SK-N-SH (cell line): ENCODE data around the gene WDR88. TPM values are rescaled to one million over a fixed set of nuclear protein-coding genes. Genes with fewer than 3 reads are reported as not detected.

ENCODE experiments used
- CTCF ChIA-PET: fragments of 300-600, 350-600 bp; formaldehyde crosslinking; extraction: SDS; loops from one replicate; lab custom pipeline; 2021; lab: Yijun Ruan, JAX
- POLR2A ChIA-PET: fragments of 350-600 bp; sonication (Branson Sonifier 250); formaldehyde crosslinking; extraction: SDS; loops from one replicate; lab custom pipeline; 2020; ENCODE audit warnings: antibody characterized with exemption, inconsistent platforms; lab: Yijun Ruan, JAX
- DNase-seq: peaks from one replicate; pipeline ENCODE4 v3.0.0; 2012
- H2AFZ ChIP-seq: fragments of 200-600 bp; sonication (generic); 2 replicates; pipeline ENCODE4 v1.8.1; 2016; ENCODE audit warnings: antibody characterized with exemption, mild to moderate bottlenecking, low read depth
- H3F3A ChIP-seq: fragments of 200-600 bp; sonication (generic); replicated peaks from 2 replicates; pipeline ENCODE3; 2016; ENCODE audit warnings: antibody characterized with exemption, mild to moderate bottlenecking; ENCODE audit not compliant: insufficient read depth
- H3K27ac ChIP-seq, 2 experiments: fragments of 200-500 bp in 1 of 2; fragments of 200-600 bp in 1 of 2; sonication (Bioruptor generic) in 1 of 2; sonication (generic), shearing (Covaris generic) in 1 of 2; 2 replicates each; pipeline versions ENCODE4 v1.5.1 to v1.6.1; 2014 to 2016; ENCODE audit warnings: low read depth in 2 of 2, inconsistent platforms in 1 of 2, low read length in 1 of 2, mild to moderate bottlenecking in 1 of 2, mixed read lengths in 1 of 2
- H3K27me3 ChIP-seq: fragments of 200-600 bp; sonication (generic), shearing (Covaris generic); 2 replicates; pipeline ENCODE4 v1.6.1; 2016; ENCODE audit warnings: mixed run types; ENCODE audit not compliant: insufficient read depth
- H3K36me3 ChIP-seq, 2 experiments: fragments of 200-500 bp in 1 of 2; fragments of 200-600 bp in 1 of 2; sonication (Bioruptor generic) in 1 of 2; sonication (generic) in 1 of 2; replicated peaks in 1 of 2; 2 replicates each; pipeline versions ENCODE3 to v1.5.1; 2014 to 2016; ENCODE audit warnings: low read length in 1 of 2, mild to moderate bottlenecking in 1 of 2; ENCODE audit not compliant: insufficient read depth in 2 of 2, control insufficient read depth in 1 of 2
- H3K4me1 ChIP-seq, 2 experiments: fragments of 200-500 bp in 1 of 2; fragments of 200-600 bp in 1 of 2; sonication (Bioruptor generic) in 1 of 2; sonication (generic), shearing (Covaris generic) in 1 of 2; 2 replicates each; pipeline versions ENCODE4 v1.5.1 to v1.6.1; 2014 to 2016; ENCODE audit warnings: low read depth in 1 of 2, low read length in 1 of 2, mixed run types in 1 of 2; ENCODE audit not compliant: insufficient read depth in 2 of 2, control insufficient read depth in 1 of 2
- H3K4me2 ChIP-seq: fragments of 200-600 bp; sonication (generic), shearing (Covaris generic); 2 replicates; pipeline ENCODE4 v1.6.1; 2017; ENCODE audit warnings: mixed run types
- H3K4me3 ChIP-seq, 2 experiments: fragments of 200-500 bp in 1 of 2; fragments of 200-600 bp in 1 of 2; sonication (Bioruptor generic) in 1 of 2; sonication (generic), shearing (Covaris generic) in 1 of 2; 2 replicates each; pipeline versions ENCODE4 v1.5.1 to v1.8.1; 2014 to 2016; ENCODE audit warnings: low read depth in 2 of 2, inconsistent platforms in 1 of 2, low read length in 1 of 2, mild to moderate bottlenecking in 1 of 2, mixed read lengths in 1 of 2, moderate library complexity in 1 of 2
- H3K79me2 ChIP-seq: fragments of 200-600 bp; sonication (generic); 2 replicates; pipeline ENCODE4 v1.8.1; 2017; ENCODE audit warnings: mild to moderate bottlenecking; ENCODE audit not compliant: insufficient read depth
- H3K9ac ChIP-seq: fragments of 200-600 bp; sonication (generic); 2 replicates; pipeline ENCODE4 v1.6.1; 2017; ENCODE audit warnings: mixed run types
- H3K9me2 ChIP-seq: fragments of 200-600 bp; sonication (generic); 2 replicates; pipeline ENCODE4 v1.6.1; 2017; ENCODE audit warnings: mixed run types
- H3K9me3 ChIP-seq: fragments of 200-600 bp; sonication (generic); 2 replicates; pipeline ENCODE4 v1.6.1; 2017; ENCODE audit warnings: mixed run types, mild to moderate bottlenecking, moderate library complexity
- H4K20me1 ChIP-seq: fragments of 200-600 bp; sonication (generic); 2 replicates; pipeline ENCODE4 v1.6.1; 2017; ENCODE audit warnings: mild to moderate bottlenecking, mixed run types; ENCODE audit not compliant: insufficient read depth
- CHD2 ChIP-seq: fragments of 150-350 bp; IDR thresholded peaks from 2 replicates; pipeline ENCODE4 v1.6.1; 2018; ENCODE audit warnings: low read length; ENCODE audit not compliant: partially characterized antibody
- CTCF ChIP-seq: fragments of 200-600 bp; sonication (generic); IDR thresholded peaks from 2 replicates; pipeline ENCODE4 v1.6.1; 2017; ENCODE audit warnings: antibody characterized with exemption, mild to moderate bottlenecking, moderate library complexity
- ELF1 ChIP-seq: IDR thresholded peaks from 2 replicates; pipeline ENCODE4 v1.4.0; 2012
- FOSL2 ChIP-seq: IDR thresholded peaks from 2 replicates; pipeline ENCODE4 v1.4.0; 2012; ENCODE audit warnings: low read depth, mild to moderate bottlenecking, moderate library complexity, borderline replicate concordance
- GABPA ChIP-seq: IDR thresholded peaks from 2 replicates; pipeline ENCODE4 v1.4.0; 2012; ENCODE audit warnings: low read depth, mild to moderate bottlenecking
- MAX ChIP-seq: IDR thresholded peaks from 2 replicates; pipeline ENCODE4 v1.4.0; 2012; ENCODE audit warnings: low read depth
- MXI1 ChIP-seq: IDR thresholded peaks from 2 replicates; pipeline ENCODE4 v1.6.1; 2012; ENCODE audit warnings: mild to moderate bottlenecking, low read depth, low read length, improper control_type of control experiment
- RAD21 ChIP-seq: IDR thresholded peaks from 2 replicates; pipeline ENCODE4 v1.6.1; 2012; ENCODE audit warnings: mild to moderate bottlenecking, low read length
- REST ChIP-seq: IDR thresholded peaks from 2 replicates; pipeline ENCODE4 v1.6.1; 2012; ENCODE audit warnings: mild to moderate bottlenecking, low read depth, low read length, moderate library complexity
- RFX5 ChIP-seq: IDR thresholded peaks from 2 replicates; pipeline ENCODE4 v1.6.1; 2012; ENCODE audit warnings: mild to moderate bottlenecking, improper control_type of control experiment, low read length
- SIN3A ChIP-seq: IDR thresholded peaks from 2 replicates; pipeline ENCODE4 v1.6.1; 2012; ENCODE audit warnings: low read depth, mild to moderate bottlenecking, low read length, moderate library complexity, borderline replicate concordance
- TEAD4 ChIP-seq: IDR thresholded peaks from 2 replicates; pipeline ENCODE4 v1.4.0; 2012; ENCODE audit warnings: mild to moderate bottlenecking, borderline replicate concordance; ENCODE audit not compliant: insufficient read depth
- USF2 ChIP-seq: fragments of 150-350 bp; IDR thresholded peaks from 2 replicates; pipeline ENCODE4 v1.6.1; 2017; ENCODE audit warnings: antibody characterized with exemption, low read length, low read depth, borderline replicate concordance
- WGBS: methylation state at CpG from one replicate; pipeline ENCODE4 v1.1.6; 2017; ENCODE audit warnings: low lambda C conversion rate; 5-methylcytosine and 5-hydroxymethylcytosine counted together
- polyA plus RNA-seq, 3 experiments: library from polyadenylated mRNA; depleted of rRNA; stranded (reverse); fragments of >200 nt; gene quantifications; 2 replicates each; pipeline ENCODE4 v1.2.3, GENCODE V29; 2012

The WDR88 gene
- polyA plus RNA-seq, 1 of the 3 experiments (the other 2 are of a cell fraction), result not detected

GRCh38 chr19:33177417-33177979 lies 45.6 kb downstream of the WDR88 start:
- Histone ChIP-seq H3K79me2 (peaks cover 12% of the 10 kb centered on the region; the same call in 1 of the 2 replicates), H3K9me2 (no peaks in the 10 kb centered on the region), H3K9me3 (no peaks in the 10 kb centered on the region), H3K4me2 (peak overlapping the region; percentile 97), H2AFZ (peak overlapping the region; percentile 89), H3K4me3 (peak overlapping the region; percentile 76 to 80), H3K27me3 (no peaks in the 10 kb centered on the region), H3K27ac (peak overlapping the region; percentile 83 to 98), H4K20me1 (no peaks in the 10 kb centered on the region), H3F3A (peaks cover 11% of the 10 kb centered on the region), H3K36me3 (no peaks in the 10 kb centered on the region), H3K4me1 (peaks cover 0 to 19% of the 10 kb centered on the region in 2 experiments; a peak in 2 of 4 replicates), H3K9ac (peak overlapping the region; percentile 48; the same call in 1 of the 2 replicates)
- ChIA-PET POLR2A (interaction anchor here (0.6 to 3.0 kb wide), 14 partner anchors 11 to 443 kb away, joined by 3 to 21 read pairs (median 4); no protein-coding TSS in a partner anchor), CTCF (interaction anchor here (0.8 to 4.4 kb wide), 28 partner anchors 8 to 229 kb away, joined by 3 to 27 read pairs (median 4); no protein-coding TSS in a partner anchor)
- 0% methylated on average over 13 of the region's 38 CpGs for WGBS
- TF ChIP-seq CTCF, result peak; percentile 52
- TF ChIP-seq MXI1, result peak; percentile 71; the same call in 1 of the 2 replicates
- TF ChIP-seq RAD21, result peak; percentile 44
- no peak for TF ChIP-seq GABPA
- 0 out of 2 replicates have a peak, but pooled peaks have one; percentile 2 for TF ChIP-seq SIN3A
- TF ChIP-seq USF2, result no peak
- peak; percentile 77 for DNase-seq

- Histone ChIP-seq H4K20me1 (no peaks in the 10 kb centered on the region), H3K9me3 (no peaks in the 10 kb centered on the region), H3K79me2 (no peaks in the 10 kb centered on the region), H3K9ac (no peak overlapping the region), H3K27me3 (no peaks in the 10 kb centered on the region), H3F3A (no peaks in the 10 kb centered on the region), H3K4me2 (no peak overlapping the region), H2AFZ (no peak overlapping the region), H3K4me1 (peaks cover 0 to 2% of the 10 kb centered on the region in 2 experiments; a peak in 1 of 4 replicates), H3K9me2 (no peaks in the 10 kb centered on the region), H3K36me3 (no peaks in the 10 kb centered on the region), H3K27ac (no peak overlapping the region), H3K4me3 (no peak overlapping the region)
- no peak for DNase-seq
- 69% methylated on average over 10 of the region's 11 CpGs for WGBS
- CTCF ChIA-PET, result interaction anchor here (0.9 to 6.3 kb wide), 8 partner anchors 10 to 500 kb away, joined by 3 to 157 read pairs (median 4); no protein-coding TSS in a partner anchor
- POLR2A ChIA-PET, result no interaction called here
- TF ChIP-seq RFX5, result no peak
- TF ChIP-seq CHD2, result no peak
- no peak for TF ChIP-seq REST
- no peak for TF ChIP-seq FOSL2
- TF ChIP-seq USF2, result no peak
- no peak for TF ChIP-seq CTCF
- no peak for TF ChIP-seq TEAD4
- TF ChIP-seq MAX, result no peak
- no peak for TF ChIP-seq ELF1
Observed at GRCh38 chr19:33186431-33187182, 54.7 kb downstream of the WDR88 start.
